Measurements from ENCODE around the gene EXOSC1.
"Not testable (repeated sequence)": the region's sequence is repeated elsewhere in the genome, so short reads cannot be mapped to it uniquely, and the experiment has no call there.

The EXOSC1 gene

DNA sequence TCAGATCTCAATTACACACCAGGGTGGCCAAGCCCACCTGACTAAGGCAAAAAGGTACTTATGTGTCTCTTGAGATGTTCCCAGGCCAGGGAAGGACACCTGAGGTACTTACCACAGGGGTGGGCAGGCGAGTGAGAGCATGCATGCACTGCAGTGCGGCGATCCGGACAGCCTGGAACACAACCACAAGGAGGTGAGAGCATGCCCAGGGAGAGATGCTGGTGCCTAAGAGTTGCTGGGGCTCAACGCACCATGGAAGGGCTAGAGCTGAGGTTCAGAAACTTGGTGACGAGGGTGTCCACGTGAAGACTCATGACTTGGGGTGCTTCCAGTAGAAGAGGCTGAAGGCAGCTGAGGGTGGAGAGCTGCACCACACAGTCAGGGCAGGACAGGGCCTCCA lies 13.3 kb upstream of the EXOSC1 start:
- DNase-seq = no peak

DNA sequence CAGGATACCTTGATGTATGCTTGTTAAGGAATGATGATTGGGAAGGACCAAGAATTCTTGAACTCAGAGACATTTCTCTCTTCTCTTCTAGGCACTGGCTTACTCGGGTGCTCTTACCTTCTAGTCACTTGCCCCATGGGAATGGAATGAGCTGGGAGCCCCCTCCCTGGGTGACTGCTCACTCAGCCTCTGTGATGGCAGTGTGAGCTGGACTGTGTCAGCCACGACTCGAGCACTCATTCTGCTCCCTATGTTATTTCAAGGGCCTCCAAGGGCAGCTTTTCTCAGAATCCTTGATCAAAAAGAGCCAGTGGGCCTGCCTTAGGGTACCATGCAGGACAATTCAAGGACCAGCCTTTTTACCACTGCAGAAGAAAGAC lies 10.9 kb upstream of the EXOSC1 start:
- no peak for DNase-seq

DNA sequence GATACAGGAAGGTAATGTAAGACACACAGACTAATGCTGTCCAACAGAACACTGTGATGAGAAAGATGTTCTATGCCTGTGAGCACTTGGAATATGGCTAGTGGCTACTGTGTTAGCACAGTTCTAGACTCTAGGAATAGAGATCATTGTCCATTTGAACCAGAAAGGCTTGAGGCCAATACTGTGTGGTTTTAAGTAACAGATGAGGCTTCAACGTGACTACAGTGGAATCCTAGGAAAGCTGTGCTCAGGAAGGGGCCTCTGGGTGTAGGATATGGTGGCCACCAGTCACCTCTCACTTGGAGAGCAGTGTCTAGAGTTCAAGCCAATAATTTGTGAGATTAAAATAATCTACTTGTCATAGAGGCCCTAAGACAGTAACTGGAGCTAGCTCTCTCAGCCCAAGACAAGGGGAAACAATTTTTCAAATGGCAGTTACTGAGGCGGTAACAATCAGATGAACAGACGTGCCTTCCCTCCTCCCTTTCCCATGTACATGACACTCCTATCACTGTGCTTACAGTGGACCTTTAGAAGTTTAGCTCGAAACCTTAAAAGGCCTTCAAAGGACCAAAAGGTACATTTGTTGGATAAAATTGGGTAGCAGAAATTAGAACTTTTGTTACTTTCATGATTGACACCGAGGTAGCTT lies 10.4 kb upstream of the EXOSC1 start:
- DNase-seq = no peak

DNA sequence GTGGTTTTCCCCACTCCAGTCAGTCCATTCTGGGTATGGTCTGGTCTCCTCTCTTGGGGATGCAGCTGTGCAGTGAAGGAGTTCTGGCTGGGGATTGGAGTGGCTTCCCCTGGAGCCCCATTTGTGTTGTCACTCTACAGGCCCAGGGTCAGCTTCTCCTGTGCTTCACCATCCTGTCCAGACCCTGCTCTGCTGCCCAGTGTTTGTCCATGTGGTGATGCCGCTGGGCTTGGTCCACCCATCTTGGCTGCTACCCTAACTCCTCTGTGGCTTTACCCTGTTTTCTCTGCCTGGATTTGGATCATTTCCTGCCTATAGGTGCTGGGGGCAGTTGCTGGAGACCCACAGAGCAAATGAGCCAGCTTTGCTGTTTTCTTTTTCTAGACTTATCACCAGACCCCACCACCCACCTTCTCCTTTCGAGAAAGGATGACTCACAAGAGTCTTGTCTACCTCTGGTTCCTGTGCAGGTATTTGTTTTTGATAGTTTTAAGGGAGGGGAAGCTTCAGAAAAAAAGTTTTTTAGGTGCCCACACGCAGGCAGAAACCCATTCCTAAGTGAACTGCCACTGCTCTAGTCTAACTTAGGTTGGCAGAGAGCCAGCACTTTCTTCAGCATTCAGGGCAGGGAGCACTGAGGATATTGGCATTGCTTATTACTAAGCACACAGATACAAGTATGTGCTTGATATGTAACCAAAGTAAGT lies 8.7 kb upstream of the EXOSC1 start:
- no peak for DNase-seq

DNA sequence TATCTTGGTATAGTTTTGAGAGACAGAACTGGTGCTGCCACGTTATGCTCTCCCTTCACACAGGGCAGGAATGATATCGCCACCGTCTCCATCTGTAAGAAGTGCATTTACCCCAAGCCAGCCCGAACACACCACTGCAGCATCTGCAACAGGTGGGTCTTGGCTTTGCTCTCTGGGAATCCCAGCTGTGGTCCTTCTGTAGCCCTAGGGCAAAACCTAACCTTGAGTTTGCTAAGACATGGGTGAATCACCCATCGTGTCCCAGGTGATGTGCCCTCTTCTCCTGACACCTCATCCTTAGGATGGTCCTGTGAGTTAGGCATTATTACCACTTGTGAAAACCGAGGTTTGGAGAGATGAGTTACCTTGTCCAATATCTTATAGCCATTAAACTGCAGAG lies 6.5 kb upstream of the EXOSC1 start:
- no peak for DNase-seq

DNA sequence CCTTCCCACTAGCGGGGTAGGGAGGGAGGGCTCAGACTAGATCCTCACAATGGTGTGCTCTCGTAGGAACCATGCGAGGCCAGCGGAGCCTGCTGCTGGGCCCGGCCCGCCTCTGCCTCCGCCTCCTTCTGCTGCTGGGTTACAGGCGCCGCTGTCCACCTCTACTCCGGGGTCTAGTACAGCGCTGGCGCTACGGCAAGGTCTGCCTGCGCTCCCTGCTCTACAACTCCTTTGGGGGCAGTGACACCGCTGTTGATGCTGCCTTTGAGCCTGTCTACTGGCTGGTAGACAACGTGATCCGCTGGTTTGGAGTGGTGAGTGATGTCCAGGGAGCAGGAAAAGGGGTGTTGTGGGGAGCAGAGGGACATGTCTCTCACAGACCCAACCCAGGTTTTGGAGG lies 5.8 kb upstream of the EXOSC1 start:
- no peak for DNase-seq

DNA sequence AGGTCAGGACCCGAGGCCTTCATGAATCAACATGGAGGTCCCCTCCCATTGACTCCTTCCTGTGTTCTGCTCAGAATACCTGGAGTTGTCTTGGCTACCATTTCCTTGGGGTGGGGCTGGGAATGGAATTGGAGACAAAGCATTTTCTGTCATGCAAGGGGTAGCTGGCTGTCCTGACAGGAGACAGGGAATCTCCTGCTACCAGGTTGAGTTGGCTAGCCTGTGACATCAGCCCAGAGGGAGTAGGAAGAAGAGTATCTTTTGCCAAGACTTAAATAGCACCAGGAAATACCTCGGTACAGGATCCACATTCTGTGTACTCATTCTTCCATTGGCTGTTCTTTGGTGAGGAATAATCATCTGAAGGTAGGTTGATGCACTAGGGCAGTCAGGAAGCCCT lies 5.0 kb upstream of the EXOSC1 start:
- no peak for DNase-seq

DNA sequence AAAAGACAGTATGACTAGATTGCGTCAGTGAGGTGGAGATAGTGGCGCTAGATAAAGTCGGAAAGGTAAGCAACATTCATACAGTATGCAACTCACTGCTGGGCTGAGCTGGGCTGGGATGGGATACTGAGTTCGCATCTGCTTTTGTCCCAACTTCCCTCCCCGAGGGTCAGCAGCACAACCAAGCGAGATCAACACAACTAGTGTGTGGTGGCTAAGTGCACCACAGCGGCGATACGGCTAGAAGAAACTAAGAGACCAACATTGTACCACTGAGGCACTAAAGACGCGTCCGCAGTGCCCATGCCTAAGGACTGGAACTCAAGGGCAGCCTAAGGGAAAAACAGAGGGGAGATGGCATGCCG lies 467 bp downstream of the EXOSC1 start:
- DNase-seq = no peak

DNA sequence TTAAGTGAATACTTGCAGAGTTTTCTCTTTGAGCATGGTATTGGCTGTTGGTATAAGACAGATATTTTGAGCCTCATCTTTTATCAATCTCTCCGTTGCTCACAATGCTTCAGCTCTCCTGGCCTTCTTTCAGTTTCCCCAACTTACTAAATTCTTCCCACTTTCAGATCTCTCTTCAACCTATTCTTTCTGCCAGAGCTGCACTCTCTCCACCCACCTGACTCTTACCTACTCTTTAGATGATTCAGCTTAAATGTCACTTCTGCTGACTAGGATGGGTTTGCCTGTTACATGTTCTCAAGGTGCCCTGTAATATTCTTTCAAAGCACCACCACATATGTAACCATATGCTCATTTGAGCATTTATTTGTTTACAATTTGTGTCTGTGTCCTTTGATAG lies 1.6 kb downstream of the EXOSC1 start:
- no peak for DNase-seq

DNA sequence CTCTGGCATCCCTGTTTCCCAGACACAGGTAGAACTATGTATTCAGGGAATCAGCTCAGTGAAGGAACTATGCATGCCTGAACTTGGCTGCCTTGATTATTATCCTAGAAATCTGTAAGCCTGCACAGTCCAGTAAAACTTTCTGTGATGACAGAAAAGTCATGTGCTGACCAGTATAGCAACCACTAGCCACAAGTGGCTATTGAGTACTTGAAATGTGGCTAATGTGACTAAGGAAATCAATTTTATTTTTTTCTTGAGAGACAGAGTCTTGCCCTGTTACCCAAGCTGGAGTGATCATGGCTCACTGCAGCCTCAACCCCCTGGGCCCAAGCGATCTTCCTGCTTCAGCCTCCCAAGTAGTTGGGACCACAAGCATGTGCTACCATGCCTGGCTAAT lies 3.5 kb downstream of the EXOSC1 start:
- no peak for DNase-seq

DNA sequence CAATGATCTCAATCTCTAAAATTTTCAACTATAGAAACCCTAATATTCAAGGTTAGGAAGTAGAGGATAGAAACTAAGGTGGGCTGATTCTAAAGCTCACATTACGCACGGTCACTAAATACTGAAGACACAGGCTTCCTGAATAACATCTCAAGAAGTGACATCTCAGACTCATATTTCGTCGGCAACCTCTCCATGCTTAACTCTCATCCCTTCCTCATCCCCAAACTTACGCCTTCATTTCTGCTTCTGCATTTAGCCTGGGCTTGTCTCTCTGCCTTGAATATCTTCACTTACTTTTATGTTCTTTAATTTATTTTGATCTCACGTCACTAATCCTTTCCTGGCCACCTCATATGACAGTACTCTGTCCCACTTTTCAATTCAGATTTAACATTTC lies 10.6 kb downstream of the EXOSC1 start:
- DNase-seq = no peak

DNA sequence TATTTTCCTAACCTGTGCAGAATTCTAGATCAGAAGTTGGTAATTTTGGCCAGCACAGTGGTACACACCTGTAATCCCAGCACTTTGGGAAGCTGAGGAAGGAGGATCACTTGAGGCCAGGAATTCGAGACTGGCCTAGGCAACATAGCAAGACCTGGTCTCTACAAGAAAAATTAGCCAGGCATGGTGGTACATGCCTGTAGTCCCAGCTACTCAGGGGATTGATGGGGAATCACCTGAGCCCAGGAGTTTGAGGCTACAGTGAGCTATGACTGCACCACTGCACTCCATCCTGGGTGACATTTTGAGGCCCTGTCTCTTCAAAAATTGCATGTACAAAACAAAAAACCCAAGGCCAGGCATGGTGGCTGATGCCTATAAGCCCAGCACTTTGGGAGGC lies 11.2 kb downstream of the EXOSC1 start:
- no peak for DNase-seq

DNA sequence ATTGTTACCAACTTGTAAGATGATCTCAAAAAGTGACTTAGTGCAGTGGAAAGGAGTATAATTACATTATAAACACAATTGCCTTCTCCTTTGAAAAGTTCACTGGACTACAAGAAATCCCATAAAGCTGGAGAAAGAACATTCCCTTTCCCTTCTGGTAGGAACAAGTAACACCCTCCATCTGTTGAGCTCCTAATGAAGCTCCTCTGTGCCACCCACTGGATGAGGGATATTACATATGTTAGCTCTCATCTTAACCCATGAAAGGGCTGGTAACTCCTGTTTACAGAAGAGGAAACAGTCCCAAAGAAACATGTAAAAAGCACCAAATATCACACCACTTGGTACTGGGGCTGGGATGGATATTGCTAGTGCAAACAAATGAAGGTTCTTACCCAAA lies 11.8 kb downstream of the EXOSC1 start:
- DNase-seq = no peak

DNA sequence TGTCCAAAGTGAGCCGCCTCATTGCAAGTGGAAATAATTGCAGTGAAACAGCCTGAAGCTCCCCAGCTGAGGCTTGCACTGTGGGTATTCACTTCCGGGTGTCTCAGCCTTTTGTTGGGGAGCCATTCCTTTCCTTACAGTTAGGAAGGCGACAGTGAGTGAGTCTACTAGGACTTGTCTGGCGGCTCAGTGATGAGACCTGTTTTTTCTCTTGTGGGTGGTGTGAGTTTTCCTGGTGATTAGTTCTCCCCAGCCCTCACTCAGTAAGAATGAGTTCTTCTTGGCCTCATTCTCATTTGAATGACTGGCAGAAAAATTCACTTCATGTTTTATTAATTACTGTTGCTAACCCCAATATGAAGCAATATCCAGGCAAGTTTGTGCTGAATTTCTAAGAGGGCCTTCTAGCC lies 17.2 kb downstream of the EXOSC1 start:
- DNase-seq = no peak

DNA sequence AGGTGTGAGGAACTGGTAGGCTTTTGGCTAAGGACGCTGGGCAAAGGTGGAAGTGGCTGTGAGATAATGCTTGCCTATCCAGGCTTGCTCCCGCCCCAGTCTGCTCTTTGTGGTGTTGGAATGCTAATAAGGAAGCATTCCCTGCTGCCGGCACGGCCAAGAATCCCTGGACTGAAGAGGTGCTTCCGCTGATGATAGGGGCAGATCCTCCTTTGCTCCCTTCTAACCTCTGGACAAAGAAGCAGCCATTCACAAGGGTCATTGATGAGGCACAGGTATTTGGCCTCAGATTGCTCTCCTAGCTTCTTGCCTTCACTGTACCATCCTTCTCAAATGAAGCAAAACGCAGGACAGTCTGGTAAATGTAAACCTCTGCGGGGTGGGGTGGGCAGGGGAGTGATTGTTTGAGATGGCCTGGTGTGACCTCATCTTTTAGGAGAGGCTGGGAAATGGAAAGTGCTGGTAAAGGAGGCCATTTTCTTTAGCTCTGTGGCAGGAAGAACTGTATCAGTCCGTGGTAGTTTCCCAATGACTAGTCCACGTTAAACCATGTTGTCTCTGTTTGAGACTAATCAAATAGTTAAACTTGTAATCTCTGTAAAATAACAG lies 18.1 kb downstream of the EXOSC1 start:
- DNase-seq = no peak

DNA sequence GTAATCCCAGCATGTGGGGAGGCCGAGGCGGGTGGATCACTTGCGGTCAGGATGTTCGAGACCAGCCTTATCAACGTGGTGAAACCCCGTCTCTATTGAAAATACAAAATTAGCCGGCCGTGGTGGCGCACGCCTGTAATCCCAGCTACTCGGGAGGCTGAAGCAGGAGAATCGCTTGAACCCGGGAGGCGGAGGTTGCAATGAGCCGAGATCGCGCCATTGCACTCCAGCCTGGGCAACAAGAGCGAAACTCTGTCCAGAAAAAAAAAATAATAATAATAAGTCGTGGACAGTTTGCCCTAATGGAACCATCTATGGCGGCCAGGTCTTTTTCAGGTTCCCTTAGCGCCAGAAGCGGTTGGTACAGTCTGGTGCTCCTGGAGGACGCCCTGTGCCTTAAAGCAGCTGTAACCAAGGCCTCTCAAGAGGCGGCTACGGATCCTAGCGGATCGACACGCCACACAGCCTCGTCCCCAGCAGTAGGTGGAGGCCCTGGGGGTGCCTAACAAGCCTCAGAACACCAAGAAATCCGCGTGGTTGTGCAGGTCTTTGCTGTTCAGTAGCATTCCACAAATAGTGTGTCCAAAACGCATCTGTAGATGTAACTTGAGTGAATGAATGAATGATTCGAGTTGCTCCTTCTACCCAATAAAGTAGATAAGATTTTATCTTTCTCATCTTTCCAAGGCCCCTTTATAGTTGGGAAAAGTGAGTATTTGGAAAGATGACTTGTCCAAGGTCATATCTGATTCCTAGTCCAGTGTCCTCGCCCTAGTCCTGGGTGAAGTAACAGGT lies 18.8 kb downstream of the EXOSC1 start:
- DNase-seq = no peak

DNA sequence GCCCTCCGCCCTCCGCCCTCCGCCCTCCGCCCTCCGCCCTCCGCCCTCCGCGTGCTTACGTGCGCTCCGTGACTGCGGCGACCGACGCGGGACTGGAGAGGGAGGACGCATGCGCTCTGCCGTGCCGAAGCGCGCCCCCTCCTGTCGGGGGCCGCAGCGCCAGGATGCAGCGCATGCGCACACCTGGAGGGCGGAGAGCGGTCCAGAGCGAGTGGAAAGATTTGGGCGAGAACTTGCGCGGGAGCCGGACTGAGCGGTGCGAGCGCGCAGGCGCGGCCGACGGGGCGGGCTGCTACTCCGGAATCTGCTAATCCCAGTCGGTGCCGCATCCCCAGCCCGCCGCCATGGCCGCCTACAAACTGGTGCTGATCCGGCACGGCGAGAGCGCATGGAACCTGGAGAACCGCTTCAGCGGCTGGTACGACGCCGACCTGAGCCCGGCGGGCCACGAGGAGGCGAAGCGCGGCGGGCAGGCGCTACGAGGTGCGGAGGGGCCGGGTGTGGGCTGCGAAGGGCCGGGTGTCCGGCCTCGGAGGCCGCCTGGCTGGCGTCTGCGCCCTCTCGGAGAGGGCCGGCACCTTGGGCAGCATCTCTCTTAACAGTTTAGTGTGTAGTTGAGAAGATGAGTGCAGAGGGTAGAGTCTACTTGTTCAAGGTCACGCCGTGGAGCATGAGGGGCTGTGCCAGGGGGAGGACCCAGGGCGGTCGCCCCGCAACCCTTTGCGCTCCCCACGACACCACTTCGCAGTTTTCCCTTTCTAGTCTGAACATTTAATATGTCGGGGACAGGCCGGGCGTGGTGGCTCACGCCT lies 19.6 kb downstream of the EXOSC1 start, which contains the start of gene PGAM1:
PGAM1 (plus strand) TSS at position 228 of the 812 bp plus-strand sequence; CDS start at position 345, 117 bp downstream.
- DNase-seq = peak; percentile 53 to 98 (median 94)

DNA sequence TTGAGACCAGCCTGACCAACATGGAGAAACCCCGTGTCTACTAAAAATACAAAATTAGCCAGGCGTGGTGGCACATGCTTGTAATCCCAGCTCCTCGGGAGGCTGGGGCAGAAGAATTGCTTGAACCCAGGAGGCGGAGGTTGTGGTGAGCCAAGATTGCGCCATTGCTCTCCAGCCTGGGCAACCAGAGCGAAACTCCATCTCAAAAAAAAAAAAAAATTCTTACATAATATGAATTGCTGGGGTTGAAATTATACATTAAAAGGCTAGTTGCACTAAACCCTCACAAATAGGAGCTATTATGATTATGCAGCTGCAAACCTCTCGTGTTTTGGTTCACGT lies 22.1 kb downstream of the EXOSC1 start:
- not testable (repeated sequence) for DNase-seq

DNA sequence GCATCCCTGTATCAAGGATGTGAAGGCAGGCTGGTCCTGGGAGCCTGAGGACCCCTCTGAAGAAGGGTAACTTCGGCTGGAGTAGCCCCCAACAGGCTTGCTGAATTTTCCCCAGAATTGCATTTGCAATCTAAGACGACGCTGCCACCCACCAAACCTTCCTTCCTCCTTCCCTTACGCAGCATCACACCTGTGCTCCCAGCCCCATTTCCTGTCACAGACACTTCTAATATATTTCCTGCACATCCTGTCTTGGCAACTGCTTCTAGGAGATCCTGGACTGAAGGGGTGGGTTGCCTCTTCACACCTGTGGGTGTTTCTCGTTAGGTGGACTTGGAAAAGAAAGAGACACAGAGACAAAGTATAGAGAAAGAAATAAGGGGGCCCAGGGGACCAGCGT lies 29.2 kb downstream of the EXOSC1 start:
- no peak for DNase-seq

DNA sequence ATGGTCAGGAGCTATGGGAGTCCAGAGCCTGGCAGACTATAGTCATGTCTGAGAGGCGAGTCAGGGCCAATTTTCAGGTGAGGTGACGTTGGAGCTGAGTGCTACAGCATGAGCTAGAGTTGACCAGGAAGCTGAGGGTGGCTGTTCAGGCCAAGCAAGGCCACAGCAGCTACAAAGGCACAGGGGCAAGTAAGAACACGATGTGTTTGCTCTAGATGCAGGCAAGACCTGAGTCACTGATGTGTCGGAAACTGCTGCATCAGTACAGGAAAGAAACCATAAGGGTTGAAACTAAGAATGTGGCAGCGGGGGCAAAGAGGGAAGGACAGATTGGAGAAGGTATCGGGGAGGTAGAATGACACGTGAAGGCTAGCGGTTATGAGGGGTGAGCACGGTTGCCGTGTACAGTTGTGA lies 32.9 kb downstream of the EXOSC1 start:
- DNase-seq = no peak

DNA sequence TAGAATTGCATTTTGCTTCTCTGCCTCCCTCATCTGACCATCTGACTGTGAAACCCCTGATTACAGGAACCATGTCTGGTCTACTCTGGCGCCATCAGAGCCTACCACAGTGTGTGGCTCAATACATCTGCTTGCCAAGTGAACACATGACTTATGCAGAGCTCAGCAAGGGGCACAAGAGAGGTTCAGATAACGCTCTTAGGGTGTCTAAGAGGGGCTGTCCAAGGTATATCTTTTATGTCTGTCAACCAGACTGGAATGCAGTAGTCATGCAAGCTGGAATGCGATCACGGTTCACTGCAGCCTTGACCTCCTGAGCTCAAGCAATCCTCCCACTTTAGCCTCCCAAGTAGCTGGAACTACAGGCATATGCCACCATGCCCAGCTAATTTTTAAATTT lies 34.4 kb downstream of the EXOSC1 start:
- DNase-seq = no peak

DNA sequence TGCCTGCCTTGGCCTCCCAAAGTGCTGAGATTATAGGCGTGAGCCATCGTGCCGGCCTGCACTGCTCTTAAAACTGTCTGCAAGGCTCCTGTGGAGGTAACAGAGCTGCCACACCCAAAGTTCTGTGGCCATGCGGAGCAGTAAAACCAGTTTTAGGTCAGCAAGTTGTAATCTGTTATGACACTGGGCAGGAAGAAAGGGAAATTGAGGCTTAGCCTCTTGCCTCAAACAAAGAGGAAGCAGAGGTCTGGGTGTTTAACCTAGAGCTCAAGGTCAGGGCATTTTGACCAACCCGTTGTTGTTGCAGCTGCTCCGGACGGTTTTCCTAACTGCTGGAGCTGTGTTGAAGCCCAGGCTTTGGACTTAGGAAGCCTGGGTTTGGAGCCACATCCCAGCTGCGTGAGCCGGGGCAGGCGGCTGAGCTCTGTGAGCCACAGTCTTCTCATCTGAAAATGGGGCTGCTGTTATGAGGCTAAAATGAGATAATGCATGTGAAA lies 37.3 kb downstream of the EXOSC1 start:
- DNase-seq = no peak

DNA sequence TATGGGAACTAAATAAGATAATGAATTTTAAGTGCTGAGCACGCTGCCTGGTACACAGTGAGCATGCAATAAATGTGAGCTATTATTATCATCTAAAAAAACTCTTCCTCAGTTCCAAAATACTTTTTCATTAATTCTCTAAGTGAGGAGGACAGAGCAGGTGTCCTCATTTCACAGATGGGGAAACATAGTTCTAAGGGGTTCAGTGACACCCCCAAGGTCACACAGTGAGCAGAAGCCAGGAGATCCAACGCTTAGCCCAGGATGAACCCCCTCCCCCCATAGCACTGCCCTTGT lies 37.9 kb downstream of the EXOSC1 start:
- DNase-seq = no peak
